ENCODE measurements around the gene MRPL53. TPM values are rescaled to one million over a fixed set of nuclear protein-coding genes. Genes with fewer than 3 reads are reported as not detected.
A peak's percentile ranks its signal among the peaks of the same experiment; 100 is the strongest.

MRPL53 gene
- total and polyA plus RNA-seq, 2 of the 13 experiments (the other 11 are each of a cell fraction or from before 2014, with no cell fraction given) = 34.3 to 51.9 TPM

DNA sequence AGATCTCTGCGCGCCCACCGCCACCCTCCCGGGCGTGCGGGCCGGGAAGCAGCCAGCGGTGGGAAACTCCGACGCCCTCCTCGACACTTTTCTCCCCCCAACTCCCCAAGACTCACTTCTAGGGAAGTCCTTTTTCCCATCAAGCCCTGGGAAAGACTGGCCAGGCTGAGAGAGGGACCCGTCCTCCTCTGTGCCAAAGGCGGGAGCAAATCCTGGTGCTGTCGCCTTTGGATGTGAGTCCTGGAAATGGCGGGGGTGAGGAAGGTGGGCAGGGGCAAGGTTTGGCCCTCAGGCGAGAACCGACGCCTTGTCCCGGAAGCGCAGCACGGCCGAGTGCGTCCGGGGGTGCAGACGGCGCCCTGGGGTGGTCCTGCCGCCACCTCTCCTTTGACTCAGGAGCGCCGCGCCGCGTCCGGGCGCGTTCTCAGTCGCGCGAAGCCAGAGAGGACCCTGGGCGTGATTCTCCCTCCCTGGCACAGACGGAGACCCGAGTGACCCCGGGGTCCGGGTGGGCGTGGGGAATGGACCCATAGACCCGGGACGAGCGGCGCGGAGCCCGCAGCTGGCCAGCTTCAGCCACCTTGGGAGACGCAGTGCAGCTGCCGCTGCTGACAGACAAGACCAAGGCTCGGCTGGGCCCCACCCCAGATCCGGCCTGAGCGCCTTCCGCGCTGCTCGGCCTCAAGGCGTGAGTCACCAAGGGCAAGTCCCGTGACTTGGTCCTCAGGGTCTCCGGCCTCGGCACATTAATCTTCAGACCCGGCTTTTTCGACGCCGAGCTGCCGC lies 30.4 kb upstream of the MRPL53 start (continued):
- peak; percentile 87; the same call in 1 of the 2 replicates for TF ChIP-seq ZMYM2 (CRISPR knock-in tag; IDR thresholded peaks at IDR 0.05)
- peak; percentile 69; the same call in 1 of the 2 replicates for TF ChIP-seq ZFX (CRISPR knock-in tag; IDR thresholded peaks at IDR 0.05; ENCODE audit: low read depth)
- TF ChIP-seq, protein P1, sequence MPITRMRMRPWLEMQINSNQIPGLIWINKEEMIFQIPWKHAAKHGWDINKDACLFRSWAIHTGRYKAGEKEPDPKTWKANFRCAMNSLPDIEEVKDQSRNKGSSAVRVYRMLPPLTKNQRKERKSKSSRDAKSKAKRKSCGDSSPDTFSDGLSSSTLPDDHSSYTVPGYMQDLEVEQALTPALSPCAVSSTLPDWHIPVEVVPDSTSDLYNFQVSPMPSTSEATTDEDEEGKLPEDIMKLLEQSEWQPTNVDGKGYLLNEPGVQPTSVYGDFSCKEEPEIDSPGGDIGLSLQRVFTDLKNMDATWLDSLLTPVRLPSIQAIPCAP (CRISPR knock-in tag; IDR thresholded peaks at IDR 0.05; ENCODE audit: low read depth) = no peak
- no peak for TF ChIP-seq TBL1XR1 (IDR thresholded peaks at IDR 0.05; ENCODE audit: borderline replicate concordance, low read length, partially characterized antibody)
- TF ChIP-seq, protein P2, sequence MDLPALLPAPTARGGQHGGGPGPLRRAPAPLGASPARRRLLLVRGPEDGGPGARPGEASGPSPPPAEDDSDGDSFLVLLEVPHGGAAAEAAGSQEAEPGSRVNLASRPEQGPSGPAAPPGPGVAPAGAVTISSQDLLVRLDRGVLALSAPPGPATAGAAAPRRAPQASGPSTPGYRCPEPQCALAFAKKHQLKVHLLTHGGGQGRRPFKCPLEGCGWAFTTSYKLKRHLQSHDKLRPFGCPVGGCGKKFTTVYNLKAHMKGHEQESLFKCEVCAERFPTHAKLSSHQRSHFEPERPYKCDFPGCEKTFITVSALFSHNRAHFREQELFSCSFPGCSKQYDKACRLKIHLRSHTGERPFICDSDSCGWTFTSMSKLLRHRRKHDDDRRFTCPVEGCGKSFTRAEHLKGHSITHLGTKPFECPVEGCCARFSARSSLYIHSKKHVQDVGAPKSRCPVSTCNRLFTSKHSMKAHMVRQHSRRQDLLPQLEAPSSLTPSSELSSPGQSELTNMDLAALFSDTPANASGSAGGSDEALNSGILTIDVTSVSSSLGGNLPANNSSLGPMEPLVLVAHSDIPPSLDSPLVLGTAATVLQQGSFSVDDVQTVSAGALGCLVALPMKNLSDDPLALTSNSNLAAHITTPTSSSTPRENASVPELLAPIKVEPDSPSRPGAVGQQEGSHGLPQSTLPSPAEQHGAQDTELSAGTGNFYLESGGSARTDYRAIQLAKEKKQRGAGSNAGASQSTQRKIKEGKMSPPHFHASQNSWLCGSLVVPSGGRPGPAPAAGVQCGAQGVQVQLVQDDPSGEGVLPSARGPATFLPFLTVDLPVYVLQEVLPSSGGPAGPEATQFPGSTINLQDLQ (CRISPR knock-in tag; IDR thresholded peaks at IDR 0.05) = no peak; the same call in 1 of the 2 replicates
- TF ChIP-seq ZNF589 (CRISPR knock-in tag; conservative IDR thresholded peaks at IDR 0.05) = no peak
- peak; percentile 77 for TF ChIP-seq ZBTB38 (CRISPR knock-in tag; IDR thresholded peaks at IDR 0.05)
- TF ChIP-seq, protein P3, sequence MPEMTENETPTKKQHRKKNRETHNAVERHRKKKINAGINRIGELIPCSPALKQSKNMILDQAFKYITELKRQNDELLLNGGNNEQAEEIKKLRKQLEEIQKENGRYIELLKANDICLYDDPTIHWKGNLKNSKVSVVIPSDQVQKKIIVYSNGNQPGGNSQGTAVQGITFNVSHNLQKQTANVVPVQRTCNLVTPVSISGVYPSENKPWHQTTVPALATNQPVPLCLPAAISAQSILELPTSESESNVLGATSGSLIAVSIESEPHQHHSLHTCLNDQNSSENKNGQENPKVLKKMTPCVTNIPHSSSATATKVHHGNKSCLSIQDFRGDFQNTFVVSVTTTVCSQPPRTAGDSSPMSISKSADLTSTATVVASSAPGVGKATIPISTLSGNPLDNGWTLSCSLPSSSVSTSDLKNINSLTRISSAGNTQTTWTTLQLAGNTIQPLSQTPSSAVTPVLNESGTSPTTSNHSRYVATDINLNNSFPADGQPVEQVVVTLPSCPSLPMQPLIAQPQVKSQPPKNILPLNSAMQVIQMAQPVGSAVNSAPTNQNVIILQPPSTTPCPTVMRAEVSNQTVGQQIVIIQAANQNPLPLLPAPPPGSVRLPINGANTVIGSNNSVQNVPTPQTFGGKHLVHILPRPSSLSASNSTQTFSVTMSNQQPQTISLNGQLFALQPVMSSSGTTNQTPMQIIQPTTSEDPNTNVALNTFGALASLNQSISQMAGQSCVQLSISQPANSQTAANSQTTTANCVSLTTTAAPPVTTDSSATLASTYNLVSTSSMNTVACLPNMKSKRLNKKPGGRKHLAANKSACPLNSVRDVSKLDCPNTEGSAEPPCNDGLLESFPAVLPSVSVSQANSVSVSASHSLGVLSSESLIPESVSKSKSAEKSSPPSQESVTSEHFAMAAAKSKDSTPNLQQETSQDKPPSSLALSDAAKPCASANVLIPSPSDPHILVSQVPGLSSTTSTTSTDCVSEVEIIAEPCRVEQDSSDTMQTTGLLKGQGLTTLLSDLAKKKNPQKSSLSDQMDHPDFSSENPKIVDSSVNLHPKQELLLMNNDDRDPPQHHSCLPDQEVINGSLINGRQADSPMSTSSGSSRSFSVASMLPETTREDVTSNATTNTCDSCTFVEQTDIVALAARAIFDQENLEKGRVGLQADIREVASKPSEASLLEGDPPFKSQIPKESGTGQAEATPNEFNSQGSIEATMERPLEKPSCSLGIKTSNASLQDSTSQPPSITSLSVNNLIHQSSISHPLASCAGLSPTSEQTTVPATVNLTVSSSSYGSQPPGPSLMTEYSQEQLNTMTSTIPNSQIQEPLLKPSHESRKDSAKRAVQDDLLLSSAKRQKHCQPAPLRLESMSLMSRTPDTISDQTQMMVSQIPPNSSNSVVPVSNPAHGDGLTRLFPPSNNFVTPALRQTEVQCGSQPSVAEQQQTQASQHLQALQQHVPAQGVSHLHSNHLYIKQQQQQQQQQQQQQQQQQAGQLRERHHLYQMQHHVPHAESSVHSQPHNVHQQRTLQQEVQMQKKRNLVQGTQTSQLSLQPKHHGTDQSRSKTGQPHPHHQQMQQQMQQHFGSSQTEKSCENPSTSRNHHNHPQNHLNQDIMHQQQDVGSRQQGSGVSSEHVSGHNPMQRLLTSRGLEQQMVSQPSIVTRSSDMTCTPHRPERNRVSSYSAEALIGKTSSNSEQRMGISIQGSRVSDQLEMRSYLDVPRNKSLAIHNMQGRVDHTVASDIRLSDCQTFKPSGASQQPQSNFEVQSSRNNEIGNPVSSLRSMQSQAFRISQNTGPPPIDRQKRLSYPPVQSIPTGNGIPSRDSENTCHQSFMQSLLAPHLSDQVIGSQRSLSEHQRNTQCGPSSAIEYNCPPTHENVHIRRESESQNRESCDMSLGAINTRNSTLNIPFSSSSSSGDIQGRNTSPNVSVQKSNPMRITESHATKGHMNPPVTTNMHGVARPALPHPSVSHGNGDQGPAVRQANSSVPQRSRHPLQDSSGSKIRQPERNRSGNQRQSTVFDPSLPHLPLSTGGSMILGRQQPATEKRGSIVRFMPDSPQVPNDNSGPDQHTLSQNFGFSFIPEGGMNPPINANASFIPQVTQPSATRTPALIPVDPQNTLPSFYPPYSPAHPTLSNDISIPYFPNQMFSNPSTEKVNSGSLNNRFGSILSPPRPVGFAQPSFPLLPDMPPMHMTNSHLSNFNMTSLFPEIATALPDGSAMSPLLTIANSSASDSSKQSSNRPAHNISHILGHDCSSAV (CRISPR knock-in tag; IDR thresholded peaks at IDR 0.05; ENCODE audit: borderline replicate concordance) = peak; percentile 7; the same call in 1 of the 2 replicates
- peak; percentile 99 for TF ChIP-seq AGO2 (optimal IDR thresholded peaks at IDR 0.05; ENCODE audit: low read depth, low read length)
- TF ChIP-seq, protein P4, sequence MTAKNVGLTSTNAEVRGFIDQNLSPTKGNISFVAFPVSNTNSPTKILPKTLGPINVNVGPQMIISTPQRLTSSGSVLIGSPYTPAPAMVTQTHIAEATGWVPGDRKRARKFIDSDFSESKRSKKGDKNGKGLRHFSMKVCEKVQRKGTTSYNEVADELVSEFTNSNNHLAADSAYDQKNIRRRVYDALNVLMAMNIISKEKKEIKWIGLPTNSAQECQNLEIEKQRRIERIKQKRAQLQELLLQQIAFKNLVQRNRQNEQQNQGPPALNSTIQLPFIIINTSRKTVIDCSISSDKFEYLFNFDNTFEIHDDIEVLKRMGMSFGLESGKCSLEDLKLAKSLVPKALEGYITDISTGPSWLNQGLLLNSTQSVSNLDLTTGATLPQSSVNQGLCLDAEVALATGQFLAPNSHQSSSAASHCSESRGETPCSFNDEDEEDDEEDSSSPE (CRISPR knock-in tag; IDR thresholded peaks at IDR 0.05) = no peak
- TF ChIP-seq, protein P5, sequence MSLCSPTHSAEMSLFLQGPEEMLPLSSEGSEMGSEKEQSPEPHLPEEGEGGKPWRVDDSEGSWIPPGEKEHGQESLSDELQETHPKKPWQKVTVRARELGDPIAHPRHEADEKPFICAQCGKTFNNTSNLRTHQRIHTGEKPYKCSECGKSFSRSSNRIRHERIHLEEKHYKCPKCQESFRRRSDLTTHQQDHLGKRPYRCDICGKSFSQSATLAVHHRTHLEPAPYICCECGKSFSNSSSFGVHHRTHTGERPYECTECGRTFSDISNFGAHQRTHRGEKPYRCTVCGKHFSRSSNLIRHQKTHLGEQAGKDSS (CRISPR knock-in tag; IDR thresholded peaks at IDR 0.05; ENCODE audit: borderline replicate concordance, low read depth) = peak; percentile 76; the same call in 1 of the 2 replicates
- peak; percentile 69 for TF ChIP-seq HOXD1 (CRISPR knock-in tag; IDR thresholded peaks at IDR 0.05)
- 0 out of 2 replicates have a peak, but pooled peaks have one; percentile 5 for TF ChIP-seq ZBTB3 (CRISPR knock-in tag; IDR thresholded peaks at IDR 0.05; ENCODE audit: borderline replicate concordance, low read depth)

Measured in HepG2 (cell line).